ENCODE measurements around the gene COL5A1.

GRCh38 chr9:134642385-134643181, 980 bp downstream of the COL5A1 start:
- TF ChIP-seq CTCF (IDR thresholded peaks at IDR 0.05) (no peak), POLR2AphosphoS5 (IDR thresholded peaks at IDR 0.05) (peak; percentile 49 to 81 (median 59)), POLR2A (IDR thresholded peaks at IDR 0.05) (peak; percentile 23)
